ENCODE data around the gene INO80.

INO80 gene

DNA sequence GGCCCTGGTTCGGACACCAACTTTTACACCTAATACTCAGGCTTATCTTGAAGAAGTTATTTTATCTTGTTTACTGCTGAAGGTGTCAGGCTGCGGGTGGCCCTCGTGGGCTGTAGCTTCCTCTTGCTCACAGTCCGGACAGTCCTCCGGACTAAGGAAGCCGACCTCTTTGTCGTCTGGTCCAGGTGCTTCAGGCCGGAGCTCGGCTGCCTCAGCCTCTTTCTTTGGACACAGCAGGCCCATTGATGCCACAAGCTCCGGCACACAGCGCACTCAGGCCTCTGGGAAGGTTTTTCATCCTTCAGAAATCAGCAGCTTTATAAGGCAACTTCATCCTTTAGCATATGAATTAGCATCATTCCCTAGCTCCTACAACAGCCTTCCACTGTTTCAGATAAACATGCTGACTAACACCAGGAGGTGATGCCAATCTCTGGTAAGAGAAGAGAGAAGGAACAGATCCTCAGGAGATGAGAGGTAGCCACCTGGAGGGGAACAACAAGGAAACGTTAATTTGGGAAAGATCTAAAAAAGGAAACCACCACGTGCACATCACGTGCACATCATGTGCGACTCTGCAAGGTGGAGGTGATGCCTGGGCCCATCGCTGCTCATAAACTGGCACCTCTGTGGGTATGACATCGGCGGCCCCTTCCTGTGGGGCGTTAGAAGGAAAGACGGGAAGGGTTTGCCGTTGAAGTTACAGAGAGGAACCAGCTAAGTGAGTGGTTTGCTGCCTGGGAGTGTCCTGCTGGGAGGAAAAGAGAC lies 167.2 kb downstream of the INO80 start:
- no peak for DNase-seq (ENCODE audit: low read depth, low spot score)

GRCh38 chr15:40944510-40945296 lies 171.4 kb downstream of the INO80 start:
- DNase-seq (ENCODE audit: low read depth, low spot score), result no peak

GRCh38 chr15:40943764-40944365 lies 172.2 kb downstream of the INO80 start:
- no peak for DNase-seq (ENCODE audit: low read depth, low spot score)

DNA sequence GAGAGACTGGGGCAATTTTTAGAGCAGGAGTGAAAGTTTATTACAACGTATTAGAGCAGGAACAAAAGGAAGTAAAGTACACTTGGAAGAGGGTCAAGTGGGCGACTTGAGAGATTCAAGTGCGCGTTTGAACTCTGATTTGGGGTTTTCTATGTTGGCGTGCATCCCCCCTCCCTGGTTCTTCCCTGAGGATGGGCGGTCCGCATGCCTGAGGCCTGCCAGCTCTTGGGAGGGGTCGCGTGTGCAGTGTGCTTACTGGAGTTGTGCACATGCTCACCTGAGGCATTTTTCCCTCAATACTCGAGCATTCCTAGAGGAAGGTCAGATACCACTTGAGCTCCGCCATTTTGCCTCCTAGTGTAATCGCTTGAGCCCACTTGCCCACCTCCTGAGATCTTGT lies 173.2 kb downstream of the INO80 start:
- DNase-seq (ENCODE audit: low read depth, low spot score), result no peak

- no peak for DNase-seq (ENCODE audit: low read depth, low spot score)
Measured at GRCh38 chr15:40942337-40942854, 173.7 kb downstream of the INO80 start.

GRCh38 chr15:40941528-40942336 lies 174.3 kb downstream of the INO80 start:
- no peak for DNase-seq (ENCODE audit: low read depth, low spot score)

DNA sequence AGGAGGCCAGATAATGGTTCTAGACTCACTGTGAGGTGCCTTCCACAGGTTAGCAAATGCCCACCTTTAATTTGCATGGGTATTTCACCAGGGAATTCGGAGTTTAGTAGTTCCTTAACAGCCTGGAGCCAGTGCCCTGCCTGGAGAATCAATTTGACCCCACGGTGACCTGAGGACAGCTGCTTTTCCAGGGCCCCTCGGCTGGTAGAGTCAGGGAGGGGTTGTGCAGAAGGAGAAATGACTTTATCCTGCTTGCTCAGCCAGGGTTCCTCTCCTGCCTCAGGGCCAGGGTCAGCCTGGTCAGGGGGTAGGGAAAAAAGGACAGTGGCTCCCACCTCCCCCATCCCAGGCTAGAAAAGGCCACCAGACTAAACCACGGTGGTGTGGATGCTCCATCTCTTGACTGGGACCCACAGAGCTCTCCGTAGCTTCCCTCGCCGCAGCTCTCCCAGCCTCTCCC lies 175.0 kb downstream of the INO80 start:
- DNase-seq (ENCODE audit: low read depth, low spot score), result no peak

DNA sequence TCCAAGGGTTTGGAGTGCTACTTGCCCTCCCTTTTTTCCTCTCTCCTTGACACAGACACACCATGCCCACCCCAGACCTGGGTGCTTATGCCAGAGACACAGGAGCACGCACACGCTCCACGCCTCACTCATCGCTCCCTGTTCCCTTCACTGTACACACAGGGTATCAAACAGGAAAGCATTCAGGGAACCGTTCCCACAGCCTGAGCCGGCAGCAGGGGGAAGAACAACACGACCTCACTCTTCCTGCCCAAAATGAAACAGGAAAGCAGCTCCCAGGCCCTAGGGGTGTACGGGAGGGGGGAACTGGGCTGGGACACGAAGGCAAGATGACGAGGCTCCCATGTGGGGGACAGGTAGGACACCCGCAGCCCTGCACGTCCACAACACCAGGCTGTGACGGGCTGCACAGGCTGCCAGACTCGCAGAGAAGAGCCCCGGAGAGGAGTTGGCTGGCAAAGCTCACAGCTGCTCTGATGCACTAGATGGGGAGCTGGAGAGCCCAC lies 175.7 kb downstream of the INO80 start:
- no peak for DNase-seq (ENCODE audit: low read depth, low spot score)

- DNase-seq (ENCODE audit: low read depth, low spot score), result no peak
Measured at GRCh38 chr15:40938536-40938870, 177.6 kb downstream of the INO80 start.

DNA sequence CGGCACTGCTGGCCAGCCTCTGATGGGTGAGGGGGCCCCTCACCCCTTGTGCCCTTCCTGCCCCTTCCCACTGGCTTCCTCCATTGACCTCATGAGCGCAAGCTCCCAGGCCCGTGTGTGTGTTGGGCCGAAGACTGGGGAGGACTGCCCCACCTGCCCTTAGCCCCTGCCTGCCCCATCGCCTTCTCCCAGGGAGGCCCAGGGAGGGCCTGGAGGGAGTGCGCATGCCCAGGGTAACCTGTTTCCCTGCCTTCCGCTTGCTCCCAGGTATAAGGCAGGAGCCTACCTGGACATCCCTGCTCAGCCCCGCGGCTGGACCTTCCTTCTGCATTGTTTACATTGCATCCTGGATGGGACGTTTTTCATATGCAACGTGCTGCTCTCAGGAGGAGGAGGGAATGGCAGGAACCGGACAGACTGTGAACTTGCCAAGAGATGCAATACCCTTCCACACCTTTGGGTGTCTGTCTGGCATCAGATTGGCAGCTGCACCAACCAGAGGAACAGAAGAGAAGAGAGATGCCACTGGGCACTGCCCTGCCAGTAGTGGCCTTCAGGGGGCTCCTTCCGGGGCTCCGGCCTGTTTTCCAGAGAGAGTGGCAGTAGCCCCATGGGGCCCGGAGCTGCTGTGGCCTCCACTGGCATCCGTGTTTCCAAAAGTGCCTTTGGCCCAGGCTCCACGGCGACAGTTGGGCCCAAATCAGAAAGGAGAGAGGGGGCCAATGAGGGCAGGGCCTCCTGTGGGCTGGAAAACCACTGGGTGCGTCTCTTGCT lies 178.1 kb downstream of the INO80 start:
- DNase-seq (ENCODE audit: low read depth, low spot score), result no peak

- no peak for DNase-seq (ENCODE audit: low read depth, low spot score)
Measured at GRCh38 chr15:40936709-40937666, 179.1 kb downstream of the INO80 start.

GRCh38 chr15:40936234-40936708 lies 179.8 kb downstream of the INO80 start:
- no peak for DNase-seq (ENCODE audit: low read depth, low spot score)

DNA sequence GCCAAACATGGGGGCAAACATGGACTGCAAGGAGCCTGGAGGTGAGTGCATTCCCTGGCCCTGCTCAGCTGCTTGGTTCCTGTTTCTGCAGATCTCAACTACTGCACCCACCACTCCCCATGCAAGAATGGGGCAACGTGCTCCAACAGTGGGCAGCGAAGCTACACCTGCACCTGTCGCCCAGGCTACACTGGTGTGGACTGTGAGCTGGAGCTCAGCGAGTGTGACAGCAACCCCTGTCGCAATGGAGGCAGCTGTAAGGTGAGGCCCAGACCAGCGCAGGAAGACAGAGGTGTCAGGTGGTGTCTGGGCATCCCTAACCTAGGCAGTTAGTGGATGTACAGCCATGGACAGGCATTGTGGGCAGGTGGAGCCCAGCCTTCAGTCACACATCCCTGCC lies 181.6 kb downstream of the INO80 start:
- no peak for DNase-seq (ENCODE audit: low read depth, low spot score)

- no peak for DNase-seq (ENCODE audit: low read depth, low spot score)
Measured at GRCh38 chr15:40933517-40933902, 182.6 kb downstream of the INO80 start.

- no peak for DNase-seq (ENCODE audit: low read depth, low spot score)
Measured at GRCh38 chr15:40932649-40933516, 183.2 kb downstream of the INO80 start.

DNA sequence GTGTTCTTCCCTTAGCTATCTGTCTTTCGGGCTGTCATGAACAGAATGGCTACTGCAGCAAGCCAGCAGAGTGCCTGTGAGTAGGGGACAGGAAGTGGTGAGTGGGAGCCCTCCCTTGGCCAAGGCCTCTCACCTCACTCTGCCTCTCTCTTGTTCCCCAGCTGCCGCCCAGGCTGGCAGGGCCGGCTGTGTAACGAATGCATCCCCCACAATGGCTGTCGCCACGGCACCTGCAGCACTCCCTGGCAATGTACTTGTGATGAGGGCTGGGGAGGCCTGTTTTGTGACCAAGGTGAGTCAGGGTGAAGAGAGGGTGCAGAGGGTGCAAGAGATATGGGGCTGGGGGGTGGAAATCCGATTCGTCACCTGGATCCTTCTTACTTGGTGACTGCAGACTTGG lies 183.9 kb downstream of the INO80 start:
- DNase-seq (ENCODE audit: low read depth, low spot score), result no peak

- DNase-seq (ENCODE audit: low read depth, low spot score), result no peak
Measured at GRCh38 chr15:40931300-40932142, 184.6 kb downstream of the INO80 start.
